Stomach (tissue), 9 donors: Measurements from ENCODE around the gene PRKN. TPM values are rescaled to one million over a fixed set of nuclear protein-coding genes. Genes with fewer than 3 reads are reported as not detected.
A peak's percentile ranks its signal among the peaks of the same experiment; 100 is the strongest.

Experiments
- DNase-seq, 2 donors: peaks; one replicate each; pipeline versions ENCODE4 v3.0.0 to v3.0.0-alpha.2; 2013 to 2019
- H3K27ac ChIP-seq, 5 donors: fragments of 200-600 bp in 4 of 5; sonication (generic) in 4 of 5; one replicate each; pipeline ENCODE4 v1.5.1; 2013 to 2019; ENCODE audit warnings: mild to moderate bottlenecking in 1 of 5, moderate library complexity in 1 of 5
- H3K27me3 ChIP-seq, 3 donors: fragments of 200-600 bp; sonication (generic); one replicate each; pipeline ENCODE4 v1.5.1; 2017 to 2019; ENCODE audit warnings: mixed run types in 1 of 3
- H3K36me3 ChIP-seq, 4 donors: fragments of 200-600 bp; sonication (generic); 1 replicate in 3 of 4; 2 replicates in 1 of 4; pipeline ENCODE4 v1.5.1; 2016 to 2019
- H3K4me1 ChIP-seq, 4 donors: fragments of 200-600 bp; sonication (generic); one replicate each; pipeline ENCODE4 v1.5.1; 2016 to 2019
- H3K4me3 ChIP-seq, 4 donors: fragments of 200-600 bp; sonication (generic) in 3 of 4; one replicate each; pipeline ENCODE4 v1.5.1; 2016 to 2019; ENCODE audit warnings: mild to moderate bottlenecking in 1 of 4
- H3K9me3 ChIP-seq, 4 donors: fragments of 200-600 bp; sonication (generic); one replicate each; pipeline ENCODE4 v1.5.1; 2016 to 2019
- CTCF ChIP-seq, 7 experiments: fragments of 450-650 bp in 4 of 7; fragments of 200-600 bp in 3 of 7; sonication (generic) in 3 of 7; IDR thresholded peaks; one replicate each; pipeline ENCODE4 v1.5.1; 2016 to 2019; ENCODE audit warnings: antibody characterized with exemption in 7 of 7, control low read depth in 2 of 7, mild to moderate bottlenecking in 1 of 7
- EP300 ChIP-seq: sonication (generic); formaldehyde crosslinking; IDR thresholded peaks from one replicate; pipeline ENCODE4 v1.6.1; 2017; ENCODE audit warnings: antibody characterized with exemption
- POLR2A ChIP-seq, 4 donors: fragments of 450-650 bp; IDR thresholded peaks; one replicate each; pipeline ENCODE4 v1.6.1; 2016; ENCODE audit warnings: antibody characterized with exemption in 4 of 4, control low read depth in 2 of 4, mild to moderate bottlenecking in 1 of 4, moderate library complexity in 1 of 4
- POLR2AphosphoS5 ChIP-seq, 3 donors: sonication (generic); formaldehyde crosslinking; IDR thresholded peaks; one replicate each; pipeline ENCODE4 v1.6.1; 2016; ENCODE audit warnings: antibody characterized with exemption in 3 of 3
- whole genome bisulfite sequencing, 5 donors: extraction: QIAGEN DNeasy Blood & Tissue Kit in 3 of 5; methylation state at CpG; one replicate each; pipeline versions ENCODE4 v1.1.5 to v1.1.7; 2013 to 2018; 5-methylcytosine and 5-hydroxymethylcytosine counted together
- intact Hi-C: fragments of 100-400 bp; cut with DNase I; formaldehyde crosslinking; loops from one replicate; pipeline ENCODE4 v1.15.1; 2023; ENCODE audit warnings: low total_unique reads
- polyA plus RNA-seq, 3 donors: library from polyadenylated mRNA; stranded (reverse); fragments of 200-250 nt; gene quantifications; one replicate each; pipeline ENCODE4 v1.2.3, GENCODE V29; 2013
- total RNA-seq, 5 donors: library from RNA; depleted of rRNA; stranded (reverse); fragments of >200 nt; gene quantifications; one replicate each; pipeline versions ENCODE4 v1.1.0 to v1.2.3, GENCODE V29; 2014 to 2016
- donor health status: healthy with polysubstance abuse.
- donor health status: Bipolar disorder and iron deficiency.
- donor health status: healthy.

Gene PRKN
- total and polyA plus RNA-seq, 8 donors, result 0.68 to 19.8 (median 9.5) TPM

GRCh38 chr6:162325826-162326225 lies 401.7 kb downstream of the PRKN start:
- no peaks in the 10 kb centered on the region for H3K27me3 ChIP-seq
- intact Hi-C loops, result no loop called here
- TF ChIP-seq EP300 (no peak), POLR2AphosphoS5 (IDR thresholded peaks at IDR 0.05) (no peak), POLR2A (IDR thresholded peaks at IDR 0.05) (no peak), CTCF (IDR thresholded peaks at IDR 0.05) (no peak)
- DNase-seq, result no peak
- no peaks in the 10 kb centered on the region for H3K36me3 ChIP-seq
- no peaks in the 10 kb centered on the region for H3K4me1 ChIP-seq
- H3K9me3 ChIP-seq, result peaks cover 0 to 7% (median 0%) of the 10 kb centered on the region in 4 donors
- 74 to 82% (median 76%) methylated on average over 4 of the region's 4 CpGs for WGBS, 5 donors
- H3K4me3 ChIP-seq, result no peak overlapping the region
- H3K27ac ChIP-seq, result no peak overlapping the region

- intact Hi-C loops, result no loop called here
- no peaks in the 10 kb centered on the region for H3K27me3 ChIP-seq
- no peaks in the 10 kb centered on the region for H3K4me1 ChIP-seq
- H3K4me3 ChIP-seq, result no peak overlapping the region
- no peak for TF ChIP-seq POLR2AphosphoS5 (IDR thresholded peaks at IDR 0.05)
- no peak for TF ChIP-seq POLR2A (IDR thresholded peaks at IDR 0.05)
- no peak for TF ChIP-seq CTCF (IDR thresholded peaks at IDR 0.05)
- no peak for TF ChIP-seq EP300
- H3K9me3 ChIP-seq, result peaks cover 0 to 7% (median 0%) of the 10 kb centered on the region in 4 donors
- no peak overlapping the region for H3K27ac ChIP-seq
- no peaks in the 10 kb centered on the region for H3K36me3 ChIP-seq
- 78 to 87% (median 83%) methylated on average over 4 of the region's 4 CpGs for WGBS, 5 donors
- no peak for DNase-seq
These were observed 402.5 kb downstream of the PRKN start for GRCh38 chr6:162325051-162325450.

GRCh38 chr6:162315291-162315690 lies 412.3 kb downstream of the PRKN start:
- 83 to 91% (median 84%) methylated on average over 3 of the region's 3 CpGs for WGBS, 5 donors
- Histone ChIP-seq H3K27me3 (no peaks in the 10 kb centered on the region), H3K27ac (no peak overlapping the region), H3K36me3 (no peaks in the 10 kb centered on the region), H3K4me3 (no peak overlapping the region), H3K9me3 (no peaks in the 10 kb centered on the region), H3K4me1 (peaks cover 0 to 6% (median 3%) of the 10 kb centered on the region in 4 donors)
- no peak for DNase-seq
- intact Hi-C loops, result no loop called here
- no peak for TF ChIP-seq POLR2A (IDR thresholded peaks at IDR 0.05)
- TF ChIP-seq POLR2AphosphoS5 (IDR thresholded peaks at IDR 0.05), result no peak
- no peak for TF ChIP-seq CTCF (IDR thresholded peaks at IDR 0.05)
- no peak for TF ChIP-seq EP300

GRCh38 chr6:162313922-162314660 lies 413.5 kb downstream of the PRKN start:
- DNase-seq, result peak in 1 of 2 donors; percentile 18
- H3K4me1 ChIP-seq, result peaks cover 0 to 6% (median 3%) of the 10 kb centered on the region in 4 donors
- WGBS, 5 donors, result 63 to 72% (median 67%) methylated on average over 4 of the region's 4 CpGs
- no peaks in the 10 kb centered on the region for H3K9me3 ChIP-seq
- no peaks in the 10 kb centered on the region for H3K36me3 ChIP-seq
- TF ChIP-seq POLR2AphosphoS5 (IDR thresholded peaks at IDR 0.05) (no peak), CTCF (IDR thresholded peaks at IDR 0.05) (no peak), EP300 (no peak)
- H3K27ac ChIP-seq, result no peak overlapping the region
- H3K27me3 ChIP-seq, result no peaks in the 10 kb centered on the region
- intact Hi-C loops, result no loop called here
- H3K4me3 ChIP-seq, result no peak overlapping the region
